OCI-LY1 (cell line): ENCODE results near the gene AP2A2.

Experiments
- H2AFZ ChIP-seq: fragments of 200-600 bp; sonication (generic), shearing (Covaris generic); 2 replicates; pipeline ENCODE4 v1.6.0; 2014; ENCODE audit warnings: antibody characterized with exemption, mild to moderate bottlenecking, low read length
- H3F3A ChIP-seq: fragments of 200-600 bp; sonication (generic), shearing (Covaris generic); 2 replicates; pipeline ENCODE4 v1.6.0; 2014; ENCODE audit warnings: mild to moderate bottlenecking, antibody characterized with exemption, low read length, moderate library complexity; ENCODE audit not compliant: insufficient read depth
- H3K27ac ChIP-seq: fragments of 200-600 bp; sonication (generic); 2 replicates; pipeline ENCODE4 v1.5.1; 2014; ENCODE audit warnings: low read length, mixed run types, mild to moderate bottlenecking, low read depth; ENCODE audit not compliant: poor library complexity, severe bottlenecking
- H3K27me3 ChIP-seq: fragments of 200-600 bp; sonication (generic); 2 replicates; pipeline ENCODE4 v1.6.0; 2014; ENCODE audit warnings: antibody characterized with exemption, mild to moderate bottlenecking, low read length, moderate library complexity; ENCODE audit not compliant: insufficient read depth
- H3K36me3 ChIP-seq: fragments of 200-600 bp; sonication (generic); 2 replicates; pipeline ENCODE4 v1.6.1; 2014; ENCODE audit warnings: mild to moderate bottlenecking, antibody characterized with exemption, low read length, moderate library complexity, mixed read lengths; ENCODE audit not compliant: insufficient read depth
- H3K4me1 ChIP-seq: fragments of 200-600 bp; sonication (generic); 2 replicates; pipeline ENCODE4 v1.5.1; 2014; ENCODE audit warnings: mild to moderate bottlenecking, low read length, moderate library complexity; ENCODE audit not compliant: insufficient read depth, severe bottlenecking
- H3K4me2 ChIP-seq: fragments of 200-600 bp; sonication (generic), shearing (Covaris generic); 2 replicates; pipeline ENCODE4 v1.6.1; 2014; ENCODE audit warnings: low read length
- H3K4me3 ChIP-seq: fragments of 200-600 bp; sonication (generic); 2 replicates; pipeline ENCODE4 v1.5.1; 2014; ENCODE audit warnings: low read length, low read depth, mild to moderate bottlenecking, mixed read lengths; ENCODE audit not compliant: poor library complexity, severe bottlenecking
- H3K79me2 ChIP-seq: fragments of 200-600 bp; shearing (Covaris generic); 2 replicates; pipeline ENCODE4 v1.6.1; 2016; ENCODE audit warnings: mixed run types, low read length, mixed read lengths; ENCODE audit not compliant: insufficient read depth
- H3K9ac ChIP-seq: fragments of 200-600 bp; sonication (generic), shearing (Covaris generic); 2 replicates; pipeline ENCODE4 v1.6.1; 2014; ENCODE audit warnings: mild to moderate bottlenecking, low read length, mixed read lengths
- H3K9me2 ChIP-seq: fragments of 200-600 bp; sonication (generic), shearing (Covaris generic); 2 replicates; pipeline ENCODE4 v1.6.1; 2014; ENCODE audit warnings: low read depth, mild to moderate bottlenecking, low read length, mixed read lengths
- H3K9me3 ChIP-seq: fragments of 200-600 bp; shearing (Covaris generic); 2 replicates; pipeline ENCODE4 v1.6.1; 2014; ENCODE audit warnings: low read length, mixed read lengths
- H4K20me1 ChIP-seq: fragments of 200-600 bp; sonication (generic), shearing (Covaris generic); 2 replicates; pipeline ENCODE4 v1.6.0; 2016; ENCODE audit warnings: mild to moderate bottlenecking, low read length; ENCODE audit not compliant: insufficient read depth
- EZH2 ChIP-seq: fragments of 200-600 bp; sonication (generic), shearing (Covaris generic); IDR thresholded peaks from 2 replicates; pipeline ENCODE4 v1.8.0; 2017; ENCODE audit warnings: borderline replicate concordance, mixed run types, mild to moderate bottlenecking, antibody characterized with exemption, low read length, moderate library complexity, mixed read lengths
- TF ChIP-seq, protein P1 (sequence below): fragments of 200-600 bp; sonication (generic), shearing (Covaris generic); IDR thresholded peaks from 2 replicates; pipeline ENCODE4 v1.5.1; 2017; ENCODE audit warnings: mild to moderate bottlenecking, antibody characterized with exemption, low read length, moderate library complexity, mixed read lengths

Gene AP2A2

DNA sequence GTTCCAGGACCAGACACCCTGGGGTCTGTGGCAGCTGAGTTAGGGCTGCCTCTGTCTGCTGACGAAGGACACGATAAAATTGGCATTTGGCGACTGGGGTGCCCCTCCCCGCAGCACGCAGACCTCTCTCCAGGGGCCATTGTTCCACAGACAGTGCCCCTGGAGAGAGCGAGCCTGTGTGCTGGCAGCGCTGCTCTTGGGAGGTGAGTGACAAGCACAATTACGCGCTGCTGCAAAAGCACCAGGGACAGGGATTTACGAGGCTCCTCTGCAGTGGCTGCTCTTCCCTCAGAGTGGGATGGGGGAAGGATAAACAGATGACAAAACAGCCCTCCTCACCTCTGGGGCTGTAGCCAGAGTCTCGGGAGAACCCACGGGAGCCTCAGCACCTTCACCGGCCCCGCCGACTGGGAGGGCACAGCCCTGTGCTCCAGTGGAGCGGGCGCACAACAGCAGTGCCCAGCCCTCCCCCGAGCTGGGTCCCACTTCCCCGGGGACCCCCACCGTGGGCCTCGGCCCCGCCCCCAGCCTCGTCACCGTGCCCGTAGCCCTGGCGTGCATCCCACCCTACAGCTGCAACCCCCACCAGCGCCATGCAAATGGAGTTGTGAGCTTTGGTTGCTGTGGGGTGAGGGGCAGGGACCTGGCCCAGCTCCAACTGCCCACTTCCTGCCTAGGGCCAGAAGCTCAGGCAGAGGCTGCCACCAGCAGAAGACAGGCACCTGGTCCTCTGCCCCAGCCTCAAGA lies 34.7 kb upstream of the AP2A2 start:
- H2AFZ ChIP-seq = no peak overlapping the region
- H3K9me2 ChIP-seq = no peaks in the 10 kb centered on the region
- peaks cover 10% of the 10 kb centered on the region for H3K4me1 ChIP-seq
- no peaks in the 10 kb centered on the region for H3F3A ChIP-seq
- TF ChIP-seq EZH2 = no peak
- TF ChIP-seq, protein P1, sequence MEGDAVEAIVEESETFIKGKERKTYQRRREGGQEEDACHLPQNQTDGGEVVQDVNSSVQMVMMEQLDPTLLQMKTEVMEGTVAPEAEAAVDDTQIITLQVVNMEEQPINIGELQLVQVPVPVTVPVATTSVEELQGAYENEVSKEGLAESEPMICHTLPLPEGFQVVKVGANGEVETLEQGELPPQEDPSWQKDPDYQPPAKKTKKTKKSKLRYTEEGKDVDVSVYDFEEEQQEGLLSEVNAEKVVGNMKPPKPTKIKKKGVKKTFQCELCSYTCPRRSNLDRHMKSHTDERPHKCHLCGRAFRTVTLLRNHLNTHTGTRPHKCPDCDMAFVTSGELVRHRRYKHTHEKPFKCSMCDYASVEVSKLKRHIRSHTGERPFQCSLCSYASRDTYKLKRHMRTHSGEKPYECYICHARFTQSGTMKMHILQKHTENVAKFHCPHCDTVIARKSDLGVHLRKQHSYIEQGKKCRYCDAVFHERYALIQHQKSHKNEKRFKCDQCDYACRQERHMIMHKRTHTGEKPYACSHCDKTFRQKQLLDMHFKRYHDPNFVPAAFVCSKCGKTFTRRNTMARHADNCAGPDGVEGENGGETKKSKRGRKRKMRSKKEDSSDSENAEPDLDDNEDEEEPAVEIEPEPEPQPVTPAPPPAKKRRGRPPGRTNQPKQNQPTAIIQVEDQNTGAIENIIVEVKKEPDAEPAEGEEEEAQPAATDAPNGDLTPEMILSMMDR = no peak
- H4K20me1 ChIP-seq = no peaks in the 10 kb centered on the region
- no peak overlapping the region; the same call in 1 of the 2 replicates for H3K4me2 ChIP-seq
- no peaks in the 10 kb centered on the region for H3K36me3 ChIP-seq
- no peaks in the 10 kb centered on the region for H3K27me3 ChIP-seq
- no peak overlapping the region for H3K4me3 ChIP-seq
- no peaks in the 10 kb centered on the region for H3K9me3 ChIP-seq
- no peaks in the 10 kb centered on the region for H3K79me2 ChIP-seq
- H3K9ac ChIP-seq = no peak overlapping the region
- peak overlapping the region; percentile 43 for H3K27ac ChIP-seq

DNA sequence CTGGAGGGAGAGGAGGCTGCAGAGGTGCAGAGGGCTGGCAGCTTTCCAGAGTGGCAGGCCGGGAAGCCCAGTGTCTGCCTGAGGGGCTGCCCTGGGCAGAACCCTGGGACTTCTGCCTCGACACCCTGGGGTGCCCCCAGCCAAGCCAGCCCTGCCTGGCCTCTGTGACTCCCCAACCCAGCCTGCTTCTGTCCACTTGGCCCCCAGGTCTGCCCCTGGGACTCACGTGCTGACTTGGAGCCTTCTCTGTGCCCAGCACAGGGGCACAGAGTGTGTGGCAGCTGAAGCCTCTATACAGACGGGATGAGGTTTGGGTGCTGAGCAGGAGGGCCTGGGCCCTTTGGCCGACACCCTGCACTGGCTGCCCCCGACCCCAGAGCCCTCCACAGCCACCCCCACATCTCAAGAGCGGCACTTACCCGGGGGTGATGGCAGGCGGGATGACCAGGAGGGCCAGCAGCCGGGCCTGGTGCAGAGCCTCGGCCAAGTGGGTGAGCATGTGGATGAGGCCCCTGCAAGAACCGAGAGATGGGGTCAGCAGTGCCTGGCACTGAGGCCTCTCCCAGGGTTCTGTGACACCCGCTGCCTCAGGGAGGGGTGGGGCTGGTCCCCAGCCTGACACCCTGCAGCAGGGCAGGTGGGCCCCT lies 32.5 kb upstream of the AP2A2 start:
- no peaks in the 10 kb centered on the region for H3K79me2 ChIP-seq
- no peak for TF ChIP-seq EZH2
- TF ChIP-seq, protein P1 = no peak
- H3K4me2 ChIP-seq = no peak overlapping the region
- H3K4me3 ChIP-seq = no peak overlapping the region
- H2AFZ ChIP-seq = no peak overlapping the region
- H3K9me2 ChIP-seq = no peaks in the 10 kb centered on the region
- peaks cover 6% of the 10 kb centered on the region; the same call in 1 of the 2 replicates for H3K36me3 ChIP-seq
- no peaks in the 10 kb centered on the region for H3F3A ChIP-seq
- no peaks in the 10 kb centered on the region for H3K9me3 ChIP-seq
- no peak overlapping the region for H3K9ac ChIP-seq
- no peak overlapping the region for H3K27ac ChIP-seq
- no peaks in the 10 kb centered on the region for H4K20me1 ChIP-seq
- H3K4me1 ChIP-seq = peaks cover 10% of the 10 kb centered on the region
- H3K27me3 ChIP-seq = no peaks in the 10 kb centered on the region

DNA sequence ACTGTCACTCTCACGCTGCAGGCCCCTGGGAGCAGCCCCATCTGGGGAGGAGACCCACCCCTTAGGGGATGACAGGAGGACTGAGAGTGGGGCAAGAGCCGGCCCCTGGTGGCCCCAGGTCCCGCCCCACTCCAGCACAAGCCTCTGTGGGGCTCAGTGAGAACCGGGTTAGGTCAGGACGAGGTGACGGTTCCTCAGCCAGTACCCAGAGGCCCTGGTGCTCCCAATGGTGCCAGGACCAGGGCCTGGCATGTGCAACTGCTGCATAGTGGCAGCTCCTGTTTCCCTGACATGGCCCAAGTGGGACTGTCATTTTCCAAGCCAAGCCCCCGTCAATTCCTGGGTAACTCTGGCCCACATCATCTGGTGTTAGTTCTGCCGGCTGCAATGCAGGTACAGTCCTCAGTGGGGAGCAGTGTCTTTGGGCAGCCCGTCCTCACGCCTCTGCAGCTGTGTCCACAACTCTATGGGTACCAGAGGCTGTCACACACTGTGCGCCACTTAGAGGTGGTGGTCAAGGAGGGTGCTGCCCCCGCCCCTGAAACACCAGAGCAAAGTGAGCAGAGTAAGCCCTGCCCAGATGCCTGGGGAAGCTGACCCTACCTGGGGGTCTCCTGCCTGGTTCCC lies 31.0 kb upstream of the AP2A2 start:
- TF ChIP-seq EZH2 = no peak
- TF ChIP-seq, protein P1 = peak; percentile 25; the same call in 1 of the 2 replicates
- no peak overlapping the region for H3K4me2 ChIP-seq
- no peaks in the 10 kb centered on the region for H3K9me2 ChIP-seq
- H3K4me3 ChIP-seq = no peak overlapping the region
- H4K20me1 ChIP-seq = no peaks in the 10 kb centered on the region
- H2AFZ ChIP-seq = no peak overlapping the region
- H3K9me3 ChIP-seq = no peaks in the 10 kb centered on the region
- H3K36me3 ChIP-seq = peaks cover 21% of the 10 kb centered on the region; the same call in 1 of the 2 replicates
- peaks cover 10% of the 10 kb centered on the region for H3K4me1 ChIP-seq
- no peak overlapping the region for H3K27ac ChIP-seq
- no peaks in the 10 kb centered on the region for H3K79me2 ChIP-seq
- no peak overlapping the region for H3K9ac ChIP-seq
- H3K27me3 ChIP-seq = no peaks in the 10 kb centered on the region
- H3F3A ChIP-seq = no peaks in the 10 kb centered on the region
